Measurements from ENCODE around the gene ORC1.

GRCh38 chr1:52325786-52326185, 78.4 kb downstream of the ORC1 start:
- no peak for TF ChIP-seq EZH2 (optimal IDR thresholded peaks at IDR 0.05; ENCODE audit: low read depth, low read length)
- no peak for TF ChIP-seq CTCF (IDR thresholded peaks at IDR 0.05; ENCODE audit: low read length)
- TF ChIP-seq EZH2phosphoT487 (IDR thresholded peaks at IDR 0.05; ENCODE audit: low read length) = no peak

Data from MM.1S (cell line).